Fibroblast of mammary gland (primary cell): ENCODE results near the gene RBP3.

Experiments
- DNase-seq: peaks from one replicate; pipeline ENCODE4 v3.0.0-alpha.2; 2010; ENCODE audit warnings: low read depth
- H3K4me3 ChIP-seq: 2 replicates; pipeline ENCODE4 v1.5.1; 2011; ENCODE audit warnings: low read depth, mild to moderate bottlenecking, low read length, moderate library complexity; ENCODE audit not compliant: control insufficient read depth
- TF ChIP-seq, protein P1 (sequence below): conservative IDR thresholded peaks from 2 replicates; pipeline ENCODE4 v1.5.1; 2011; ENCODE audit warnings: low read depth, low read length, inconsistent platforms; ENCODE audit not compliant: control insufficient read depth, insufficient read depth

The RBP3 gene

GRCh38 chr10:47389619-47390018 lies 41.5 kb downstream of the RBP3 start:
- TF ChIP-seq, protein P1, sequence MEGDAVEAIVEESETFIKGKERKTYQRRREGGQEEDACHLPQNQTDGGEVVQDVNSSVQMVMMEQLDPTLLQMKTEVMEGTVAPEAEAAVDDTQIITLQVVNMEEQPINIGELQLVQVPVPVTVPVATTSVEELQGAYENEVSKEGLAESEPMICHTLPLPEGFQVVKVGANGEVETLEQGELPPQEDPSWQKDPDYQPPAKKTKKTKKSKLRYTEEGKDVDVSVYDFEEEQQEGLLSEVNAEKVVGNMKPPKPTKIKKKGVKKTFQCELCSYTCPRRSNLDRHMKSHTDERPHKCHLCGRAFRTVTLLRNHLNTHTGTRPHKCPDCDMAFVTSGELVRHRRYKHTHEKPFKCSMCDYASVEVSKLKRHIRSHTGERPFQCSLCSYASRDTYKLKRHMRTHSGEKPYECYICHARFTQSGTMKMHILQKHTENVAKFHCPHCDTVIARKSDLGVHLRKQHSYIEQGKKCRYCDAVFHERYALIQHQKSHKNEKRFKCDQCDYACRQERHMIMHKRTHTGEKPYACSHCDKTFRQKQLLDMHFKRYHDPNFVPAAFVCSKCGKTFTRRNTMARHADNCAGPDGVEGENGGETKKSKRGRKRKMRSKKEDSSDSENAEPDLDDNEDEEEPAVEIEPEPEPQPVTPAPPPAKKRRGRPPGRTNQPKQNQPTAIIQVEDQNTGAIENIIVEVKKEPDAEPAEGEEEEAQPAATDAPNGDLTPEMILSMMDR, result no peak
- H3K4me3 ChIP-seq, result no peak overlapping the region
- DNase-seq, result no peak

GRCh38 chr10:47396311-47396717 lies 48.2 kb downstream of the RBP3 start:
- TF ChIP-seq, protein P1, result no peak
- DNase-seq, result no peak
- no peak overlapping the region for H3K4me3 ChIP-seq

DNA sequence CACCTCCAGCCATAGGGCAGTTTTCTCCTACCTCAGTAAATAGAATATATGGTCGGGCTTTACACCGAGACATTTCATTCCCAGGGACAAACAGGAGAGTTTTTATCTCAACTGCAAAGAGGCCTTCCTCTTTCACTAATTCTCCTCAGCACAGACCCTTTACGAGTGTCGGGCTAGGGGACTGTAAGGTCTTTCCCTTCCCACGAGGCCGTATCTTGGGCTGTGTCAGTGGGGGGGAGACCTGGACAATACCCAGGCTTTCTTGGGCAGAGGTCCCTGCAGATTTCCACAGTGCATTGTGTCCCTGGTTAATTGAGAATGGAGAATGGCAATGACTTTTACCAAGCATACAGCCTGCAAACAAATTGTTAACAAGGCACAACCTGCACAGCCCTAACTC lies 49.1 kb downstream of the RBP3 start:
- TF ChIP-seq, protein P1, result no peak
- no peak overlapping the region for H3K4me3 ChIP-seq
- no peak for DNase-seq

GRCh38 chr10:47400251-47400650 lies 52.1 kb downstream of the RBP3 start:
- TF ChIP-seq, protein P1, result no peak
- DNase-seq, result no peak
- H3K4me3 ChIP-seq, result no peak overlapping the region

GRCh38 chr10:47400786-47401185 lies 52.6 kb downstream of the RBP3 start:
- DNase-seq, result no peak
- H3K4me3 ChIP-seq, result no peak overlapping the region
- TF ChIP-seq, protein P1, result no peak

DNA sequence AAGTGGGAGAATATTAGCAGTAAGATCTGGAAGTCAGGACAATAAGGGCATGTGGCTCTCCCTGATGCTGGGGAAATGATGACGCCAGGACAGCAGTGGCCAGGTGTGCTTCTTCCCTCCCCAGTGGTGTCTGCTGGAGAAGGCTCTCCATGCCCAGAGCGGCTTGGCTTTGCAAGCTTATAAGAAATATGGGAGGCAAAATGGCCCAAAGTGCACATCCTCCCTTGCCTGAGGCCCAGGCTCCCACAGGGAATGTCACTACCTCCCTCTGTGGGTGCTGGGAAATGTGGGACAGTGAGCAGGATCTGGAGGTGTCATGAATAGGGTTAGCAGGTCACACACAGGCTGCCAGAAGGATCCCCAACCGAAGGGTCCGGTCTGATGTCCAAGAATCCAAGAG lies 53.0 kb downstream of the RBP3 start:
- no peak overlapping the region for H3K4me3 ChIP-seq
- no peak for DNase-seq
- TF ChIP-seq, protein P1, result no peak
